Activated gamma-delta T cell (primary cell): Measurements from ENCODE around the gene HS2ST1.
"Not testable (repeated sequence)": the region's sequence is repeated elsewhere in the genome, so short reads cannot be mapped to it uniquely, and the experiment has no call there.

Experiments
- DNase-seq: peaks from one replicate; lab custom pipeline; 2025; lab: John Stamatoyannopoulos, UW

The HS2ST1 gene

GRCh38 chr1:87023326-87023725, 108.9 kb downstream of the HS2ST1 start:
- DNase-seq = no peak

DNA sequence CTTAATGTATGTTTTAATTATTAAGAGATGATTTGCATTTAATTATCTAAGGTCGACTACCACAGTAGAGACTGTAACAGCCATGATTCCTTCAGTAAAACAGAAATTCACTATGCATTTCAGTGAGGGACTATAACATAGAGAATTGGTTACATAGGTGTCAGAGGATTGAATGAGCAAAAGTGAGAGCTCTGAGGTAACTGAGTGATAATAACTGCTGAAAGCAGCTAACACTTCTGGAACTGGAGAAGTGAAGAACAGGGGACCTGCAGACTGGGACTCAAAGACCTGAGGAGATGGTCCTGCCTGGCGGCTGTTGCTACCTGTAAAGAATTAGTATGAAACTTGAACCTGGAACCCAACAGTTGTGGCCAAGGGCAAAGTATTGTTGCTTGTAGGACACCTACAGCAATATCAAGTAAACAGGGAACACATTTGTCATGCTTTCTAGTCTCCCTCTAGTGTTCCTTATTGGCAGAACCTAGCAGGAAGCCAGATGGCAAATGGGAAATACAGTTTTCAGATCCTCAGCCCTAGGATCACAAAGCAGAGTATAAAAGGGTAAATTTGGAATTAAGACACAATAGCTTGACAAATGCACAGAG, 110.6 kb downstream of the HS2ST1 start:
- DNase-seq = no peak

DNA sequence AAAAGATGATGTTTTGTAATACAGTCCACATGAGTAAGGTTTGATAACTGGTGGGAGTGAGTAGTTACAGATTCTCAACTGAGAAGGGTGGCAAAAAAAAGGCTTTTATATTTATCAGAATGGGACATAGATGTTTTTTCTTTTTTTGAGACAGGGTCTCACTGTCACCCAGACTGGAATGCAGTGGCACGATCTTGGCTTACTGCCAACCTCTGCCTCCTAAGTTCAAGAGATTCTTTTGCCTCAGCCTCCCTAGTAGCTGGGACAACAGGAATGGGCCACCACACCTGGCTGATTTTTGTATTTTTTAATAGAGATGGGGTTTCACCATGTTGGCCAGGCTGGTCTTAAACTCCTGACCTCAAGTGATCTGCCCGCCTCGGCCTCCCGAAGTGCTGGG, 113.1 kb downstream of the HS2ST1 start:
- DNase-seq = not testable (repeated sequence)

DNA sequence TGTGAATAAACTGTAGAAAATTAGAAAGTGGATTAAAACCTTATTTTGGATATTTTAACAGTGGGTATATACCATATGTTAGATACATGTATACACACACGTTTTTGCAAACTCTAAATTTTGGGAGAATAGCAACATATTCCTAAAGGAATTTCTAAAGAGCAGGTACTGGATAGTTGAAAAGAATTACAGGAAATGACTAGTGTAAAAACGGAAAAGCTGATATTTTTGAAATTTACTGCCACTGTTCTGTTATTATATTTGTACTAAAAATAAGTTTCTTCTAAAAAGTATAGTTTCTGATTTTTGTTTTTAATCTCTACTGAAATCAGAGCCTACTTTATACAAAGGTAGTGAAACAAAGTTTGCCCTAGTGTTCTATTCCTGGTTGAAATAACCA, 114.1 kb downstream of the HS2ST1 start:
- DNase-seq = no peak

DNA sequence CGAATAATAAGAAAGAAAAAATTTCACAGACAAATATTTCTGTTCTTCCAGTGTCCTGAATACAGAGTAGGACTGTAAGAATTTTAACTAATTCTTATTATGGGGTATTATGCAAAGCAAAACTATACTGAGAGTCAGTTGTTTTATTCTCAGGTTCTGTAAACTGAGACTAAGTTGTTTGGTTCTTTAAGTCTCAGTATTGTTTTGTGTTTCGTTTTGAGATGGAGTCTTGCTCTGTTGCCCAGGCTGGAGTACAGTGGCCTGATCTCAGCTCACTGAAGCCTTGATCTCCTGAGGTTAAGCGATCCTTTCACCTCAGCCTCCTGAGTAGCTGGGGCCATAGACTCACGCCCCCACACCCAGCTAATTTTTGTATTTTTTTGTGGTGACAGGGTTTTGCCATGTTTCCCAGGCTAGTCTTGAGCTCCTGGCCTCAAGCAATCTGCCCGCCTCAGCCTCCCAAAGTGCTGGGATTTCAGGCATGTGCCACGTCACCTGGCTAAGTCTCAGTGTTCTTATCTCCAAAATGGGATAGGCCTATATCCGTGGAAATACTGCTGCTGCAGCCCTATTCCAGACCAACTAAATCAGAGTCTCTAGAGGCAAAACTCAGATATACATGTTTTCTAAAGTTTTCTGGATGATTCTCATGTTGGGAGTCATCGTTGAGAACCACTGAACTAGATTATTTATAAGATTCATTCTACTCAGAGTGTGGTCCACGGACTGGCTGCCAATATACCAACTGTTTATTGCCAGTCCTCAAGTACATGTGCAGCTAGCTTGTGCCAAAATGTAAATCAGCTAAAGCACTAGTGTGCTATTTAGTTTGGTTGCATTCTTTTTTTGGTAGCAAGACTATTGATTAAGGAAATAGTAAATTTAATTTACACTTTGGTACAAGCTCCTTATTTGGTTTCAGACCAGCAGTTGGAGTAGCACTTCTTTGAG, 116.6 kb downstream of the HS2ST1 start:
- DNase-seq = no peak

- DNase-seq = no peak
Measured at GRCh38 chr1:87034351-87034750, 119.9 kb downstream of the HS2ST1 start.

- DNase-seq = no peak
Measured at GRCh38 chr1:87039096-87039495, 124.7 kb downstream of the HS2ST1 start.

GRCh38 chr1:87042111-87042811, 127.8 kb downstream of the HS2ST1 start:
- DNase-seq = no peak

- DNase-seq = no peak
Measured at GRCh38 chr1:87044424-87044823, 130.0 kb downstream of the HS2ST1 start.

GRCh38 chr1:87044840-87045239, 130.4 kb downstream of the HS2ST1 start:
- no peak for DNase-seq

- DNase-seq = no peak
Measured at GRCh38 chr1:87045761-87046304, 131.4 kb downstream of the HS2ST1 start.

DNA sequence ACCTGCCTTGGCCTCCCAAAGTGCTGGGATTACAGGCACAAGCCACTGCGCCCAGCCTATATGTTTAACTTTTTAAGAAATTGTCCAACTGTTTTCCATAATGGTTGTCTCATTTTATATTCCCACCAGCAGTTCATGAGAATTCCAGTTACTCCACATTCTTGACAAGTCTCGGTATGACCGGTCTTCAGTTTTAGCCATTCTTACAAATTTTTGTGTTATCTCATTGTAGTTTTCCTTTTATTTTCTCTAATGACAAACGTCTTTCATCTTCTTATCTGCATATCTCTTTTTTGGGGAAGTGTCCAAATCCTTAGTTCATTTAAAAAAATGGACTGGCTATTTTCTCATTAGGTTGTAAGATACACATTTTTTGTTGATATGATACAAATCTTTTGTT, 132.5 kb downstream of the HS2ST1 start:
- DNase-seq = no peak

DNA sequence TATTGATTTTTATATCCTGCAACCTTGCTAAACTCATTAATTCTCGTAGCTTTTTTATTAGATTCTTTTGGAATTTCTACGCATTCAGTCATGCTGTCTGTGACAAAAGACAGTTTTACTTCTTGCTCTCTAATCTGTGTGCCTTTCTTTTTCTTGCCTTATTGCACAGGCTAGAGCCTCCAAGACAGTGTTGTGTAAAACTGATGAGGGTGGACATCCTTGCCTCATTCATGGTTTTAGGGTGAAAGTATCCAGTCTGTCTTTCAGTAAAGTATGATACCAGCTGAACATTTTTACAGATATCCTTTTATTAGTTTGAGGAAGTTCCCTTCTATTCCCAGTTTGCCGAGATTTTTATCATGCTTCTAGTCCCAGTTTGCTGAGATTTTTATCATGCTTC, 133.8 kb downstream of the HS2ST1 start:
- no peak for DNase-seq

DNA sequence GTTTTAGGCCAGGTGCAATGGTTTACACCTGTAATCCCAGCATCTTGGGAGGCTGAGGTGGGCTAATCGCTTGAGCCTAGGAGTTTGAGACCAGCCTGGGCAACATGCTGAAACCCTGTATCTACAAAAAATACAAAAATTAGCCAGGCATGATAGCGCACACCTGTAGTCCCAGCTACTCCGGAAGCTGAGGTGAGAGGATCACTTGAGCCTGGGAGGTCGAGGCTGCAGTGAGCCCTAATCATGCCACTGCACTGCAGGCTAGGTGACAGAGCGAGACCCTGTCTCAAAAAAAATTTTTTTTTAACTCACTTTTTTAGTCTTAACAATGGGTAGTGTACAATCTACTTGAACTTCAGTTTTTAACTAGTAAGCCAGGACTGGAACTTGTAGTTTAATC, 137.5 kb downstream of the HS2ST1 start:
- no peak for DNase-seq

DNA sequence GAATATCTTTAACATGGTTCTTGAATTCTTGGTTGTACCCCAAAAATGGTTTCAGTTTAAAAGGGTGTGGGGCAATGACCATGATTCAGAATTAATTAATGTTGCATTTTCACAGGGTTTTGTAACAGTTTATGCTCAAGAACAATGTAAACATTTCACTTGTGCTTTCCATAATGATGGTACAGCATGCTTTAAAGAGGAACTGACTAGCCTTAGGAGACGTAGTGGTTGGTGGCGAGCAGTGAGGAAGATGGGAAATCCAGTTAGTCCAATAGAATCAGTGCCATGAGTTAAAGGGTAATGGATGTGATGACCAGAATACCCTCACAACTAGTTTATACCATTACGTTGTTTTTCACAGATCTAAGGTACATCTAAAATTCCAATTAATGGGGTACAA, 138.0 kb downstream of the HS2ST1 start:
- DNase-seq = no peak

DNA sequence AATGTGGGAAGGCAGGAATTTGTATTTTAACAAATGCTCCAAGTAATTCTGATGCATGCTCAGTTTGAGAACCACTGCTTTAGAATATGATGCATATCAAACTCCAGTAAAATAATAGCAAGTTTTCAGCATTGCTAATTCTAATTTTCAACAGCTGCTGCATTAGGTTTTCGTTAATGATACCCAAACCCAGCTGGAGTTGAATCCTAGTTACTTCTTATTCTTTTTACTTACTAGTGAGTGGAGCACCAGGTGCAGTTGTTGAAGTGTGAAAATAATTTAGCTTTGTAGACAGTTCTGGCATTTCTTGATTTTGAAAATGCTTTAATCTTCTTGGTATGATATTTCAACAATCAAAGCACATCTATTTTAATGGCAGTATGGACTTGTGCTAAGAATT, 138.5 kb downstream of the HS2ST1 start:
- DNase-seq = no peak

- DNase-seq = no peak
Measured at GRCh38 chr1:87053446-87053845, 139.0 kb downstream of the HS2ST1 start.

GRCh38 chr1:87056974-87057373, 142.5 kb downstream of the HS2ST1 start:
- no peak for DNase-seq

GRCh38 chr1:87058343-87058649, 143.9 kb downstream of the HS2ST1 start:
- DNase-seq = no peak

- no peak for DNase-seq
Measured at GRCh38 chr1:87061742-87062156, 147.3 kb downstream of the HS2ST1 start.

DNA sequence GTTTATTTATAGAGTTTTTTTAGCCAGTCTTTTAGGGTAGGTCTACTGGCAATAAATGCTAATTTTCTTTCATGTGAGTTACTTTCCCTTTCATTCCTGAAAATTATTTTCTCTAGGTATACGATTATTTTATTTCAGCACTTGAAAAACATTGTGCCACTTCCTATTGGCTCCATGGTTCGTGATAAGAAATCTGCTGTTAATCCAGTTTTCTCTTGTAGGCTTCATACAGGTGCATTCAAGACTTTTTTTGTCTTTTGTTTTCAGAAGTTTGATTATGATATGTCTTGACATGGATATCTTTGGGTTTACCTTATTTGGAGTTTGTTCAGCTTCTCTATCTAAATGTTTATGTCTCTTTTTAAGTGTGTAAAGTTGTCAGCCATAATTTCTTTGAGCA, 148.3 kb downstream of the HS2ST1 start:
- no peak for DNase-seq

- no peak for DNase-seq
Measured at GRCh38 chr1:87064309-87064708, 149.9 kb downstream of the HS2ST1 start.

DNA sequence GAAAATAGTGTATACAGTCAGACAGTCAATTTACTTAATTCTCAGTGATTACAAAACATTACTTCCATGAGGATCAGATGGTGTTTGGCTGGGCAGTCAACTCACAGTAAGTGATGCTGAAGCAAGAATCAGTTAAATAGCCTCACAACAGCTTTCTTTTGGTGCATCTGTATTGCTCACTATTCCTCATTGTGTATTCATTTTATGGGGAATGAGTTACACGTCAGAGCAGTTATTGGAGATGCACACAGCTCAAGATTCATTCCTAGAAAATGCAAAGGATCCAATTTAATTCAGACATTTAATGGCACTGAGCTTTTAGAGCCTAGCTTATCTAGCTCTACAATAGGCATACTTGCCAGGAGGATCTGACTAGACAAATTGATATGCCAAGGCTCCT, 150.6 kb downstream of the HS2ST1 start:
- no peak for DNase-seq
